ENCODE measurements around the gene DTWD2.
"Not testable (repeated sequence)": the region's sequence is repeated elsewhere in the genome, so short reads cannot be mapped to it uniquely, and the experiment has no call there.

The DTWD2 gene

GRCh38 chr5:118953652-118954005, 34.7 kb downstream of the DTWD2 start:
- TF ChIP-seq, protein P1, sequence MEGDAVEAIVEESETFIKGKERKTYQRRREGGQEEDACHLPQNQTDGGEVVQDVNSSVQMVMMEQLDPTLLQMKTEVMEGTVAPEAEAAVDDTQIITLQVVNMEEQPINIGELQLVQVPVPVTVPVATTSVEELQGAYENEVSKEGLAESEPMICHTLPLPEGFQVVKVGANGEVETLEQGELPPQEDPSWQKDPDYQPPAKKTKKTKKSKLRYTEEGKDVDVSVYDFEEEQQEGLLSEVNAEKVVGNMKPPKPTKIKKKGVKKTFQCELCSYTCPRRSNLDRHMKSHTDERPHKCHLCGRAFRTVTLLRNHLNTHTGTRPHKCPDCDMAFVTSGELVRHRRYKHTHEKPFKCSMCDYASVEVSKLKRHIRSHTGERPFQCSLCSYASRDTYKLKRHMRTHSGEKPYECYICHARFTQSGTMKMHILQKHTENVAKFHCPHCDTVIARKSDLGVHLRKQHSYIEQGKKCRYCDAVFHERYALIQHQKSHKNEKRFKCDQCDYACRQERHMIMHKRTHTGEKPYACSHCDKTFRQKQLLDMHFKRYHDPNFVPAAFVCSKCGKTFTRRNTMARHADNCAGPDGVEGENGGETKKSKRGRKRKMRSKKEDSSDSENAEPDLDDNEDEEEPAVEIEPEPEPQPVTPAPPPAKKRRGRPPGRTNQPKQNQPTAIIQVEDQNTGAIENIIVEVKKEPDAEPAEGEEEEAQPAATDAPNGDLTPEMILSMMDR (IDR thresholded peaks at IDR 0.05; ENCODE audit: low read depth, low read length, missing control alignments) = no peak
- in situ Hi-C loops (cut with HindIII; ENCODE audit: low sequenced_read_pairs) = no loop called here
- DNase-seq (ENCODE audit: low read depth) = no peak
- H3K4me3 ChIP-seq (ENCODE audit: low read depth, low read length) = no peak overlapping the region

DNA sequence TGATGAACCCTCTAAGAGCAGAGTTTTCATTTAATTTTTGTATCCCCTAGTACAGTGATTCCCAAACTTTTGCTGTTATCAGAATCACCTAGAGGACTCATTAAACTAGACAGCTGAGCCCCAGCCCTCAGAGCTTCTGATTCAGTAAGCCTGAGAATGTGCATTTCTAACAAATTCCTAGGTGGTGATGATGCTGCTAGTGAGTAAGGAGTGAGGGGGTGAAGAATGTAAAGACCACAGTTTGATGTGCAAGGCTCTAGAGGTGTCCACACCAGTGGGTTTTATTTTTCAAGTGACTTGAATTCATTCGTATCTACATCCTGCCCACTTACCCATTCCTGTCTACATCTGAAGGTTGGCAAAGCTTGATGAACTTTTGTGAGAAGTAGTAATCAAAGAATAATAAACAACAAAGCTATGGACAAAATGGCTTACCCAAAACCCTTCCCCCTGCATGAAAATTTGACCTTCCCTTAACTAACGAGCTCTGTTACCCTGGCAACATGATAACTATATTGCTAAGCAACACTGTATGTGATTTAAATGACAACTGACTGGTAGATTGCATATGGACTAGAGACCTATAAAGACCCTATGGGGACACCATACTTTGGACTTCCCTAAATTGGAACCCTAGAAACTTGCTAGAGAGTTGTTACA, 35.2 kb downstream of the DTWD2 start:
- in situ Hi-C loops (cut with HindIII; ENCODE audit: low sequenced_read_pairs) = no loop called here

GRCh38 chr5:118952306-118952705, 36.0 kb downstream of the DTWD2 start:
- in situ Hi-C loops (cut with HindIII; ENCODE audit: low sequenced_read_pairs); H3K4me3 ChIP-seq (ENCODE audit: low read depth, low read length); DNase-seq (ENCODE audit: low read depth): not testable (repeated sequence)

More for the DNA sequence above, 35.2 kb downstream of the DTWD2 start:
- TF ChIP-seq, protein P1 (IDR thresholded peaks at IDR 0.05; ENCODE audit: low read depth, low read length, missing control alignments) = no peak
- DNase-seq (ENCODE audit: low read depth) = no peak
- H3K4me3 ChIP-seq (ENCODE audit: low read depth, low read length) = no peak overlapping the region

GRCh38 chr5:118950354-118950753, 38.0 kb downstream of the DTWD2 start:
- DNase-seq (ENCODE audit: low read depth); H3K4me3 ChIP-seq (ENCODE audit: low read depth, low read length); in situ Hi-C loops (cut with HindIII; ENCODE audit: low sequenced_read_pairs): not testable (repeated sequence)

GRCh38 chr5:118946138-118946800, 42.1 kb downstream of the DTWD2 start:
- TF ChIP-seq, protein P1 (IDR thresholded peaks at IDR 0.05; ENCODE audit: low read depth, low read length, missing control alignments) = no peak
- no peak for DNase-seq (ENCODE audit: low read depth)
- in situ Hi-C loops (cut with HindIII; ENCODE audit: low sequenced_read_pairs) = no loop called here
- H3K4me3 ChIP-seq (ENCODE audit: low read depth, low read length) = no peak overlapping the region

GRCh38 chr5:118937393-118938061, 50.8 kb downstream of the DTWD2 start:
- DNase-seq (ENCODE audit: low read depth) = peak; percentile 3
- TF ChIP-seq, protein P1 (IDR thresholded peaks at IDR 0.05; ENCODE audit: low read depth, low read length, missing control alignments) = no peak
- in situ Hi-C loops (cut with HindIII; ENCODE audit: low sequenced_read_pairs) = no loop called here
- H3K4me3 ChIP-seq (ENCODE audit: low read depth, low read length) = no peak overlapping the region

GRCh38 chr5:118933703-118934102, 54.6 kb downstream of the DTWD2 start:
- H3K4me3 ChIP-seq (ENCODE audit: low read depth, low read length) = no peak overlapping the region
- no peak for DNase-seq (ENCODE audit: low read depth)
- TF ChIP-seq, protein P1 (IDR thresholded peaks at IDR 0.05; ENCODE audit: low read depth, low read length, missing control alignments) = no peak
- in situ Hi-C loops (cut with HindIII; ENCODE audit: low sequenced_read_pairs) = no loop called here

Data from astrocyte of the cerebellum (primary cell).